DMS79 treated with DMSO at 0.1 percent for 48 hours (cell line): ENCODE measurements around the gene CARS1.

Source experiments
- DNase-seq: peaks from one replicate; lab custom pipeline; 2025; lab: John Stamatoyannopoulos, UW

CARS1 gene

DNA sequence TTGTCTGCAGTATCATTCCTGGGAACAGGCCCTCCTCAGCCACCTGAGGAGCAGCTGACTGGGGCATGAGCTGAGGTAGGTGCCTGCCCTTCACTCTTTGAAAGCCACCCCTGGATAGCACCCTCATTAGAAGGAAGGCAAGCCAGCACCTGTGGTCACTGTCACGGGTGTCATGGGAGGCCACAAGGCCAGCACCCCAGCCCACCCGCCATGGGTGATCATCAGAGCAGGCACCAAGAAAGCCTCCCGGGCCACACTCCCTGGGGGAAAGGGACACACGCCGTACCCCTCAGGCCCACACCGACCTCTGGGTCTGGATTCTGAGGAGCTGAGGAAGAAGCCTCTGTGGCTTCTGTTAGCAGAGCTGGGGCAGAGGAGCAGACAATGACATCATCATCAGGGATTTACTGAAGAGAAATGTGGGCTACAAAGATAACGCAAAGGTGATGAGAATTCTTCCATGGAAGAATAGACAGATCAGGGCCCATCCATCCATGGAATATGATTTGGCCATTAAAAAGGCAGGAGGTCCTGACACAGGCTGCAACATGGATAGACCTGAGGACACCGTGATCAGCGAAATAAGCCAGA lies 48.4 kb downstream of the CARS1 start:
- no peak for DNase-seq

GRCh38 chr11:3007404-3008010 lies 49.7 kb downstream of the CARS1 start:
- DNase-seq: no peak

DNA sequence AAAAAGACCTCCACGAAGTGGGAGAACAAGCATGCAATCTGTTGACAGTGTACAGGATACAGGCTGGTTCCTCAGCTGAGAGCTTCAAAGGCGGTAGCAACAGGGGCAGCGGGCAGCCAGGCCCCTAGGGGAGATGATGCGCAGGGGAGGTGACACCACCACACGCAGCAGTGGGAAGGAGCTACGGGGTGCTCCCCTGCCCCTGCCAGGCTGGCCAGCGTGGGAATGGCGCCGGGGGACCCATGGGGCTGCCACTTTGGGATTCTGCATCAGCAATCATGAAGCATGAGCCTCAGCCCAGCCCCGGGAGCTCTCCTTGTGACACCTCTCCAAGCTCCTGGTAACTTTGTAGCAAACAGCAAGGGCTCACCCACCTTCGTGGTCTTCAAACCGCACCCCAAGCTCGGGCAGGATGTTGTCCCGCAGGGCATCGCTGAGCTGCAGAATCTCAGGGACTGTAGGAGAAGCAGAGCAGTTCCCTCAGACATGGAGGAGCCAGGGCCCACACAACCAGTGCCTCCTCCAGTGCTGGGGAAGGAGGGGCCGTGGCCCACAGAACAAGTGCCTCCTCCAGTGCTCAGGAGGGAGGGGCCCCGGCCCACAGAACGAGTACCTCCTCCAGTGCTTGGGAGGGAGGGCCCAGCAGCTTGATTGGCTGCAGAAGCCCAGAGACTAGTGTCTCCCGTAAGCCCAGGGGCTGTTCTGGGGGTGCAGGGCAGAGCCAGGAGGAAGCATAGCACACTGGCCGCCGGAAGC lies 50.5 kb downstream of the CARS1 start:
- DNase-seq: no peak

GRCh38 chr11:3004481-3004880 lies 52.7 kb downstream of the CARS1 start:
- DNase-seq: no peak

DNA sequence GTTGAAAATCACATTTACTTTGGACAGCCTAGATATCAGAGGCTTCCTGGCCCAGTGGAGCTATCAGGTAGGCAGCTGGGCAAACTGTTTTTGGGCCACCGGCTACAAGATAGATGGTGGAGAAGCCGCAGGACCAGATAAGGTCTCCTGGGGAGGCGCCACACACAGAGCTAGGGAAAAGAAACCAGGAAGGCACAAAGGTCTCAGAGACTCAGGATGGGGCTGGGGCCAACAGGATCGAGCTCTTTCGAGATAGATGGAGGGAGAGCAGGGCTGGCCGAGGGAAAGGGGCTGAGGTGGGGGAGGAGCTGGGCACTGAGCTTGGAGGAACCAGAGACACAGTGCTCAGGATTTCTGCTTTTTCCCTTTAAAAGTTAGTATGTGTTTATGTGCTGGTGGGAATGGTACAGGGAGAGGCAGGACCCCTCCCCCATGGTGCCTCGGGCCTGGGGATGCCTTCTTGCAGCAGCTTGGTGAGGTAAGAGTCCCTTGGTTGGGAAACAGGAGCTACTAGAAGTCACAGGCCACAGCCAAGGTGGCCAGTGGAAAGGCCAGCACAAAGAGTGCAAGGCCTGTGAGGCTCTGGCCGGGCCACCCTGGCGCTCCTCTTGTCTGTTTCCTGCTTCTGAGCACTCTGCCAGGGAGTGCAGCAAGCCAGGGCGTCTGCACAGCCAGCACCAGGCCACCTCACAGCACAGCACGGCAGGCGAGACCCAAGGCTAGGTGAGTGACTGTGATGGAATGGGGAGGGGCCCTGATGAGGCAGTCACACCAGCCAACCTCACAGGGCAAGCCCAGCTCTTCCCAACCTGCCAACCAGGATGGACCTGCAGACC lies 53.6 kb downstream of the CARS1 start:
- DNase-seq: no peak

GRCh38 chr11:3002871-3003270 lies 54.4 kb downstream of the CARS1 start:
- no peak for DNase-seq

GRCh38 chr11:3002351-3002861 lies 54.8 kb downstream of the CARS1 start:
- no peak for DNase-seq

DNA sequence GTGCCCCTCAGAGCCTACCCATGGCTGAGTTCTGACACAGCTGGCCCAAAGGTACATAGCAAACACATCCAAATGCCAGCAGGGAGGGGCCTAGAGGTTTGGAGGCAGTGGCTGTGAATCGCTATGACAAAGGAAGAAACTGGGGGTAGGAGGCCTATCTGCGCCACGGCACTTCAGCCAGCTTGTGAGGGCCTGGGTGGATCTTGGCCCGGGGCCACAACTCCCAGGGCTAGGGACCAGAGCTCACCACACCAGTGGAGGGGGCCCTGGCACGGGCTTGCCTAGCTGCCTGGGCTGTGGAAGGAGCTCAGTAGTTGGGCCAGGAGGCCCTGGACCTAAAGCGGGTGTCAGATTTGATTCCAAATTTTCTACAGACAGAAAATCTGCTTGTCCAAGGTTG lies 55.7 kb downstream of the CARS1 start:
- DNase-seq: peak; percentile 51

- peak; percentile 68 for DNase-seq
These were observed 56.9 kb downstream of the CARS1 start for GRCh38 chr11:3000032-3000961.

- DNase-seq: no peak
These were observed 57.7 kb downstream of the CARS1 start for GRCh38 chr11:2999464-2999998.

DNA sequence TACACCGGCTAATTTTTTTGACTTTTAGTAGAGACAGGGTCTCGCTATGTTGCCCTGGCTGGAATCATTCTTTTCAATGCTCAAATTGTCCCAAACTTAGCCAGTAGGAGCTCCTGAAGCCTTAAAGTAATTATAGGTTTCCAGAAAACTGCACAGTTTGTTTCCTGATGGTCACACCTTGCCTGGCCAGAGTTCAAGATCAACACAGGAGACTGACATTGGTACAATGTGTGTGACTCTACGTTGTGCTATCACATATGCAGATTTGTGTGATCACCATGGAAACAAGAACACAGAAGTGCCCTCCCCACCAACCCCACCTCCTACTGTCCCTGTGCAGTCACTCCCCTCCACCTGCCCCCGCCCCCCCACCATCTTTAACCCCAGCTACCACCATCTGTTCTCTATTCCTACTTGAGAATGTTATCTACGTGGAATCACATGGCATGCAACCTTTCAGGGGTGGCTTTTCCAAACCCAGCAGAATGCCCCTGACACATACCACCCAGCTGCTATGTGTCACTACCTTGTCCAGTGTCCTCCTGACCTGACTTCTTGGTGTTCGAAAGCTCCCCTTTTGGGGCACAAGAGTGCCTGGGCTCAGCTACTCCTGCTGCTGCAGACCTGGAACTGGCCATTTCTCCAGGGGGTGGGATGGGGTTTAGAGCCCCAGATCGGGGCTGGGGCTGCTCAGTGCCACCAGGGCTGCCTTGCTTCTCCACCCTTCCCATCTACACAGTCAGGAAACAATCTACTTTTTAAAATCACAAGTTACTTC lies 59.0 kb downstream of the CARS1 start:
- DNase-seq: no peak

DNA sequence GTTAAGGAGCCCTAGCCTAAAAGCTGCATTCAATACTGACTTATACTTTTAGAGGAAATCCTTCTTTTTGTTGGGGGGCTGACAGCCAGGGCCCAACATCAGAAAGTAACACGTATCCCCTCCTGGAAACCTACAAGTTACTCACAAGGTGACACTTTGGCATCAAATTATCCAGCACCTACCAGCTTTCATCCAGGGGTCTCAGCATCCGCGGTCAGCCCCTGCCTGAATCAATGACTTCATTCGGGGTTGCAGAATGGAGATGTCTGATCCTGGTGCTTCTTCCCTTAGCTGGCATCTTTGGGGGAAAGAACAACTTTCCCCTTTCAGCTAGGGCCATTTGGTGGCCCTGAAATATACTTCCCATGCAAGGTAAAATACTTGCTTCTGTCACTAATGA lies 59.8 kb downstream of the CARS1 start:
- DNase-seq: no peak

- DNase-seq: no peak
These were observed 60.2 kb downstream of the CARS1 start for GRCh38 chr11:2996976-2997375.

DNA sequence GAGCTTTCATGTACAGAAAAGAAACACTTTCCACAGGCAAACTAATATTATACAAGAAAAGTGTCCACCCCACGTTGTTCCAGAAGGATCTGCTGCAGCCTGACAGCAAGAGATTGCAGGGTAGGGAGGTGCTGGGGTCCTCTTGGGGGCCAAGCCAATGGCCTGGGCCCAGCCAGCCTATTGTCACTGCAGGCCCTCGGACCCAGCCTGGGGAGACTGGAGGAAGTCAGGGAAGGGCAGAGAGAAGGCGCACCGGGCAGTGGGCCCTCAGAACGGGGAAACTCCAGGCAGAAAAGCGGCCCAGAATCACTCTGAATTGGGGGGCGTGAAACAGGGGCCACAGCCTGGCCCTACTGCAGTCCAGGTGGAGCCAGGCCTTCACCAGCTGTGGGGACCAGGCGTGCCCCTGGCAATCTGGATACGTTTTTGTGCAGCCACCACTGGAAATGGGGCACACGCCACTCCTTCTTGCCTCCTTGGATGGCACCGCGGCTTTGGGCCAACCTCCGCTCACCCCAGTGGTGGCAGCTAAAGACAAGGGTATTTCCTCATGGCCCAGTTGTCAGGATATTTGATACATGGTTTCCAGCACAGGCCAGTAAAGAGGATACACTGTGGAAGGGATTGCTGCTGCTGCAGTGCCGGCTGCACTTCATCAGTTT lies 61.2 kb downstream of the CARS1 start:
- DNase-seq: no peak

- no peak for DNase-seq
These were observed 62.1 kb downstream of the CARS1 start for GRCh38 chr11:2995031-2995561.

GRCh38 chr11:2994336-2994730 lies 62.9 kb downstream of the CARS1 start:
- no peak for DNase-seq

GRCh38 chr11:2992997-2993325 lies 64.3 kb downstream of the CARS1 start:
- no peak for DNase-seq

DNA sequence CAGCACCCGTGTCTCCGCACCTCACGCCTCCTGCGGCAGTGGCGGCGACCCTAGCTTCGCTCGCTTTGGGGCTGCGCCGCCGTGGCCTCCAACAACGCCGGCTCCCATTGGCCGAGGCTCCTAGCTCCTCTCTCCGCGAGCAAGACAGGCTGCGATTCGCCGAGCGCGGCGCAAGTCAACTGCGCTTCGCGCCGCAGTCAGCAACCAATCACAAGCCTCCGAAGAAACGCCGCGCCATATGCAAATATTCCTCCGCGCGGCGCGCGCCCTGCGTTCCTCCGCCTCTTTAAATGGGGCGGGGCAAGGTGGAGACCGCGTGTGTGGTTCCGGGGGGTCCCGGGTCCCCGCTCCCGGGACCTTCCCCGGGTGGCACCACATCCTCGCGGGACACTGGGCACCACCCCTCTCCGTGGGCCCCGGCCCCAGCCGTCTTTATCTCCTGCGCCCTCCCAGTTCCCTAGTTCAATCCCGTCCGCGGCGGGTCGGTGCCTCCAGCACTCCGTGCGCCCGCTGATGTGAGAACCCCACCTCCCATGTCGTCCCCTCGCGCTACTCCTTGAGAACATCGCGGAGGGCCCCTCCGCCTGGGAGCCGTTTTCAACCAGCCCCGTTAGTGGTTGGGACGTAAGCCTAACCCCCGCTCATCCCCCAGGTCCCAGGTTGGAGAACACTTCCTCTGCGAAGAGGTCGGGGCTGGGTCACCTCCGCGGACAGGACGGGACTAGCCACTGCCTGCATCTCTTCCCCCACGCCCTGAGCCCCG lies 64.8 kb downstream of the CARS1 start, which contains the start of gene NAP1L4:
Gene NAP1L4 (minus strand): TSS at position 96 of the 763 bp plus-strand sequence. CDS start 13,109 bp downstream, outside the sequence.
- peak; percentile 73 for DNase-seq
